Fibroblast of the aortic adventitia (primary cell): ENCODE data around the gene FBLN2. TPM values are rescaled to one million over a fixed set of nuclear protein-coding genes. Genes with fewer than 3 reads are reported as not detected.

Experiments used
- DNase-seq: peaks from one replicate; pipeline ENCODE4 v3.0.0-alpha.2; 2010; ENCODE audit warnings: low read depth
- H3K4me3 ChIP-seq: 2 replicates; pipeline ENCODE4 v1.5.1; 2011; ENCODE audit warnings: low read depth, mild to moderate bottlenecking, control low read depth, low read length, moderate library complexity
- CTCF ChIP-seq: IDR thresholded peaks from 2 replicates; pipeline ENCODE4 v1.5.1; 2011; ENCODE audit warnings: mild to moderate bottlenecking, low read length, control low read depth, inconsistent platforms; ENCODE audit not compliant: insufficient read depth
- total RNA-seq: library from RNA; depleted of rRNA; stranded (reverse); fragments of >200 nt; gene quantifications from 2 replicates; pipeline ENCODE4 v1.2.3, GENCODE V29; 2012; ENCODE audit warnings: low replicate concordance

FBLN2 gene
- total RNA-seq, 1 donor = 452 TPM

GRCh38 chr3:13685721-13686120 lies 136.8 kb downstream of the FBLN2 start:
- TF ChIP-seq CTCF = no peak
- DNase-seq = no peak
- no peak overlapping the region for H3K4me3 ChIP-seq

GRCh38 chr3:13686367-13687160 lies 137.6 kb downstream of the FBLN2 start:
- H3K4me3 ChIP-seq = no peak overlapping the region
- no peak for TF ChIP-seq CTCF

GRCh38 chr3:13687517-13687943 lies 138.6 kb downstream of the FBLN2 start:
- H3K4me3 ChIP-seq = no peak overlapping the region
- no peak for DNase-seq
- TF ChIP-seq CTCF = no peak

More at GRCh38 chr3:13686367-13687160, 137.6 kb downstream of the FBLN2 start:
- DNase-seq = no peak

Other genes with a start within 250 kb of the FBLN2 start
- 0.33 and 0.45 TPM in 2 replicates for gene NUP210, start 128.8 kb upstream of the FBLN2 start, total RNA-seq
- 3.9 and 5.2 TPM in 2 replicates for gene HDAC11, start 68.8 kb upstream of the FBLN2 start, total RNA-seq